H1 (cell line): Measurements from ENCODE around the gene RNF152. TPM values are rescaled to one million over a fixed set of nuclear protein-coding genes. Genes with fewer than 3 reads are reported as not detected.

Experiments
- CTCF ChIA-PET: fragments of 300-600 bp; sonication (Branson Sonifier 250); formaldehyde crosslinking; loops from one replicate; lab custom pipeline; 2021; ENCODE audit not compliant: partially characterized antibody; lab: Charles Lee
- POLR2A ChIA-PET: fragments of 300-600 bp; sonication (Branson Sonifier 250); formaldehyde crosslinking; loops from one replicate; lab custom pipeline; 2021; ENCODE audit warnings: inconsistent platforms; ENCODE audit not compliant: partially characterized antibody; lab: Charles Lee
- DNase-seq, 2 experiments: peaks; one replicate each; pipeline versions ENCODE4 v3.0.0 to v3.0.0-alpha.2; 2010 to 2022; ENCODE audit warnings: low spot score in 2 of 2, low read depth in 1 of 2, mixed read lengths in 1 of 2
- FAIRE-seq: peaks from 2 replicates; lab custom pipeline; 2011; peaks lifted over from hg19 to GRCh38; lab: Jason Lieb, UNC
- H2AFZ ChIP-seq: 2 replicates; pipeline ENCODE4 v1.8.1; 2012; ENCODE audit warnings: low read length, inconsistent platforms
- H2AK5ac ChIP-seq: 2 replicates; pipeline ENCODE4 v1.6.1; 2013; ENCODE audit warnings: low read depth, low read length
- H2BK120ac ChIP-seq: replicated peaks from 2 replicates; pipeline ENCODE3; 2013; ENCODE audit warnings: low read depth, low read length, inconsistent platforms
- H2BK12ac ChIP-seq: 2 replicates; pipeline ENCODE4 v1.6.1; 2013; ENCODE audit warnings: low read depth, low read length
- H2BK15ac ChIP-seq: 2 replicates; pipeline ENCODE4 v1.6.1; 2013; ENCODE audit warnings: low read length
- H2BK20ac ChIP-seq: 2 replicates; pipeline ENCODE4 v1.6.1; 2013; ENCODE audit warnings: low read length
- H2BK5ac ChIP-seq: 2 replicates; pipeline ENCODE4 v1.6.1; 2013; ENCODE audit warnings: low read depth, low read length
- H3K14ac ChIP-seq: 2 replicates; pipeline ENCODE4 v1.6.1; 2013; ENCODE audit warnings: inconsistent platforms; ENCODE audit not compliant: insufficient read length
- H3K18ac ChIP-seq: 2 replicates; pipeline ENCODE4 v1.6.1; 2013; ENCODE audit warnings: low read length; ENCODE audit errors: extremely low read depth
- H3K23ac ChIP-seq: 2 replicates; pipeline ENCODE4 v1.6.1; 2013; ENCODE audit warnings: inconsistent platforms; ENCODE audit not compliant: insufficient read length
- H3K23me2 ChIP-seq: 2 replicates; pipeline ENCODE4 v1.6.1; 2013; ENCODE audit warnings: low read depth, low read length
- H3K27ac ChIP-seq: 2 replicates; pipeline ENCODE4 v1.6.1; 2011; ENCODE audit warnings: low read depth, low read length, inconsistent platforms
- H3K27me3 ChIP-seq, 4 experiments: replicated peaks in 1 of 4; 1 replicate in 1 of 4; 2 replicates in 3 of 4; pipeline versions ENCODE4 v1.6.1 to v1.8.1; 2011 to 2013; ENCODE audit warnings: low read length in 3 of 4, mild to moderate bottlenecking in 3 of 4, inconsistent platforms in 2 of 4, mixed read lengths in 2 of 4, moderate library complexity in 1 of 4; ENCODE audit not compliant: control insufficient read depth in 3 of 4, insufficient read depth in 3 of 4; ENCODE audit errors: extremely low read depth in 1 of 4
- H3K36me3 ChIP-seq, 4 experiments: 2 replicates each; pipeline versions ENCODE4 v1.6.1 to v1.8.1; 2011 to 2013; ENCODE audit warnings: mild to moderate bottlenecking in 4 of 4, low read length in 3 of 4, moderate library complexity in 2 of 4, control low read depth in 1 of 4, inconsistent platforms in 1 of 4; ENCODE audit not compliant: insufficient read depth in 4 of 4, control insufficient read depth in 2 of 4
- H3K4ac ChIP-seq: replicated peaks from 2 replicates; pipeline ENCODE3; 2013; ENCODE audit warnings: low read length, low read depth, mixed read lengths, inconsistent platforms; ENCODE audit not compliant: insufficient read length
- H3K4me1 ChIP-seq, 4 experiments: replicated peaks in 1 of 4; 1 replicate in 1 of 4; 2 replicates in 3 of 4; pipeline versions ENCODE4 v1.6.1 to v1.8.1; 2011 to 2013; ENCODE audit warnings: low read length in 3 of 4, inconsistent platforms in 2 of 4, mixed read lengths in 1 of 4; ENCODE audit not compliant: insufficient read depth in 4 of 4, control insufficient read depth in 3 of 4
- H3K4me2 ChIP-seq, 2 experiments: 2 replicates each; pipeline versions ENCODE4 v1.6.1 to v1.8.1; 2011 to 2013; ENCODE audit warnings: low read depth in 2 of 2, low read length in 2 of 2, control low read depth in 1 of 2, inconsistent platforms in 1 of 2, mild to moderate bottlenecking in 1 of 2; ENCODE audit not compliant: insufficient read depth in 1 of 2
- H3K4me3 ChIP-seq, 4 experiments: fragments of 200-600, 300-600 bp in 1 of 4; sonication (generic), shearing (Covaris generic), sonication (Bioruptor Twin) in 1 of 4; 2 replicates each; pipeline versions ENCODE4 v1.5.1 to v1.8.1; 2011 to 2016; ENCODE audit warnings: low read length in 4 of 4, low read depth in 3 of 4, control low read depth in 2 of 4, inconsistent platforms in 2 of 4, mild to moderate bottlenecking in 2 of 4, mixed read lengths in 1 of 4, moderate library complexity in 1 of 4; ENCODE audit not compliant: insufficient read depth in 2 of 4; ENCODE audit errors: extremely low read depth in 1 of 4
- H3K56ac ChIP-seq: replicated peaks from 2 replicates; pipeline ENCODE3; 2013; ENCODE audit warnings: low read depth, mild to moderate bottlenecking, mixed read lengths, low read length, inconsistent platforms; ENCODE audit not compliant: insufficient read length
- H3K79me1 ChIP-seq: 2 replicates; pipeline ENCODE4 v1.6.1; 2013; ENCODE audit warnings: low read depth, low read length, control low read depth
- H3K79me2 ChIP-seq, 2 experiments: 2 replicates each; pipeline versions ENCODE4 v1.6.1 to v1.8.1; 2012 to 2013; ENCODE audit warnings: low read length in 2 of 2, mild to moderate bottlenecking in 2 of 2, inconsistent platforms in 1 of 2; ENCODE audit not compliant: insufficient read depth in 2 of 2, control insufficient read depth in 1 of 2
- H3K9ac ChIP-seq, 4 experiments: replicated peaks in 1 of 4; 1 replicate in 1 of 4; 2 replicates in 3 of 4; pipeline versions ENCODE4 v1.6.1 to v1.8.1; 2011 to 2013; ENCODE audit warnings: low read depth in 3 of 4, low read length in 3 of 4, control low read depth in 2 of 4, mild to moderate bottlenecking in 2 of 4, moderate library complexity in 2 of 4, inconsistent platforms in 1 of 4; ENCODE audit errors: extremely low read depth in 1 of 4
- H3K9me3 ChIP-seq, 2 experiments: 2 replicates each; pipeline versions ENCODE4 v1.6.1 to v1.8.1; 2012 to 2013; ENCODE audit warnings: mild to moderate bottlenecking in 2 of 2, moderate library complexity in 2 of 2, control low read depth in 1 of 2, inconsistent platforms in 1 of 2, low read depth in 1 of 2, low read length in 1 of 2, mixed read lengths in 1 of 2; ENCODE audit not compliant: insufficient read depth in 2 of 2
- H4K20me1 ChIP-seq, 2 experiments: replicated peaks in 1 of 2; 2 replicates each; pipeline versions ENCODE3 to v1.8.1; 2011 to 2013; ENCODE audit warnings: inconsistent platforms in 2 of 2, low read length in 2 of 2, mild to moderate bottlenecking in 1 of 2; ENCODE audit not compliant: insufficient read depth in 2 of 2, control insufficient read depth in 1 of 2
- H4K5ac ChIP-seq: 2 replicates; pipeline ENCODE4 v1.6.1; 2013; ENCODE audit warnings: low read length, low read depth, mixed read lengths, inconsistent platforms; ENCODE audit not compliant: insufficient read length
- H4K8ac ChIP-seq: 2 replicates; pipeline ENCODE4 v1.8.0; 2013; ENCODE audit warnings: mild to moderate bottlenecking, moderate library complexity, low read length, inconsistent platforms; ENCODE audit not compliant: insufficient read depth; ENCODE audit errors: extremely low read depth
- H4K91ac ChIP-seq: replicated peaks from 2 replicates; pipeline ENCODE3; 2013; ENCODE audit warnings: low read length, mixed read lengths, inconsistent platforms; ENCODE audit not compliant: insufficient read length
- ASH2L ChIP-seq: fragments of 200-600, 300-600 bp; sonication (generic); IDR thresholded peaks from one replicate; pipeline ENCODE4 v1.7.1; 2017; ENCODE audit warnings: low read length
- KDM5A ChIP-seq: fragments of 200-600 bp; IDR thresholded peaks from 2 replicates; pipeline ENCODE4 v1.7.1; 2012; ENCODE audit warnings: mild to moderate bottlenecking, low read length, inconsistent platforms, mixed read lengths
- MAFK ChIP-seq: IDR thresholded peaks from 2 replicates; pipeline ENCODE4 v1.6.1; 2012; ENCODE audit warnings: low read depth, mild to moderate bottlenecking, improper control_type of control experiment, low read length
- POLR2AphosphoS5 ChIP-seq: IDR thresholded peaks from 2 replicates; pipeline ENCODE4 v1.6.1; 2011; ENCODE audit warnings: low read depth, low read length
- TAF1 ChIP-seq: IDR thresholded peaks from 2 replicates; pipeline ENCODE4 v1.6.1; 2011; ENCODE audit warnings: mild to moderate bottlenecking, low read depth, low read length
- TAF7 ChIP-seq: optimal IDR thresholded peaks from 2 replicates; pipeline ENCODE3; 2011; ENCODE audit warnings: low read depth, mild to moderate bottlenecking, inconsistent platforms, low read length, moderate library complexity, borderline replicate concordance
- WGBS, 2 experiments: shearing (Covaris generic) in 1 of 2; methylation state at CpG; one replicate each; pipeline versions ENCODE4 v1.1.6 to v1.1.7; 2013 to 2015; ENCODE audit warnings: low lambda C conversion rate in 2 of 2, mixed read lengths in 2 of 2, inconsistent platforms in 1 of 2, low coverage in 1 of 2, missing lambda C conversion rate in 1 of 2; ENCODE audit not compliant: insufficient replicate concordance in 2 of 2, insufficient coverage in 1 of 2, insufficient read length in 1 of 2; ENCODE audit errors: extremely low coverage in 1 of 2, missing lambda C conversion rate in 1 of 2; 5-methylcytosine and 5-hydroxymethylcytosine counted together
- polyA plus RNA-seq, 7 experiments: library from polyadenylated mRNA; depleted of rRNA in 3 of 7; stranded (reverse) in 5 of 7; unstranded in 2 of 7; fragments of >200 nt in 5 of 7; fragments of 200-250 nt in 2 of 7; gene quantifications; 1 replicate in 5 of 7; 2 replicates in 1 of 7; 4 replicates in 1 of 7; pipeline versions ENCODE4 v1.2.1 to v1.2.3, GENCODE V29; 2011 to 2013; ENCODE audit warnings: missing spikeins in 2 of 7, mixed read lengths in 2 of 7
- total RNA-seq: library from RNA; stranded (reverse); fragmentation: NEBNext Ultra II Directional; extraction: Animal tissue kit (Norgen Biotek cat#: 25700); gene quantifications from 2 replicates; pipeline ENCODE4 v1.2.1, GENCODE V29; 2021

The RNF152 gene
- total and polyA plus RNA-seq, 2 of the 8 experiments (the other 6 are each of a cell fraction or from before 2014, with no cell fraction given): 1.1 to 2.7 TPM

DNA sequence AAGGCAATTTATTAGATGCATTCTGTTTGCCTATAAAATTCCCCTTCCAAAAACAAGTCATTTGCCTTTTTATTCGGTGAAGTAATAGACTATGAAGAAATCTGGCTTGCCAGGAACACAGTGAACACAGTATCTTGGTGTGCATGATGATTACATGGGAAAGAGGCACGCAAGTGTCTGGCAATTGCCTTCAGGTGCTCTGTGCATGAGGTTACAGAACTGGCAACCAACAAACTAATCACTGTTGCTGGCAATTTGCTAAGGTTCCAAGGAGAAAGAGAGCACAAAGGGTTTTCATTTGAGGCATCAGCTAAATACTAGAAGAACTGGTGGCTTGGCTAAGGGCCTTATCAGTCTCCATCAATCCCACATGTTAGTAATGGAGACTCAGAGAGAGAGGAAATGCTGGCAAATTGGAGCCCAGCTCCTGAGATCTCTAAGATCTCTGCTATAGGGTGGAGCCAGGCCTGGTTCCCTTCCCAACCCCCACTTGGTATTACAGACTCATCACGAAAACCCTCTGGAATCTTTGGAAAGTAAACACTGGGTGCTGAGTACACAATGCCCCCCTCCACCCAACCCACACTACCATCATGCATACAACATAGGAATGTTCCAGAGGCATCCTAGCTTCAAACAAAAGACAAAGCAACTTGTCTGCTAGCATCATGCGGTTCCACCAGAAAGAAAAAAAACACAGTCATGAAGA lies 10.4 kb downstream of the RNF152 start:
- Histone ChIP-seq H2BK120ac (no peak overlapping the region), H4K20me1 (no peaks in the 10 kb centered on the region), H3K36me3 (no peaks in the 10 kb centered on the region), H3K4me2 (no peak overlapping the region), H3K23me2 (no peaks in the 10 kb centered on the region), H3K56ac (no peak overlapping the region), H3K4me1 (peaks cover 0 to 5% (median 0%) of the 10 kb centered on the region in 4 experiments; a peak in 1 of 7 replicates), H3K9ac (no peak overlapping the region), H3K23ac (no peak overlapping the region), H3K9me3 (no peaks in the 10 kb centered on the region), H3K27ac (no peak overlapping the region), H3K4me3 (no peak overlapping the region), H2BK5ac (no peak overlapping the region), H3K14ac (no peak overlapping the region), H3K18ac (no peak overlapping the region), H2BK20ac (no peak overlapping the region), H2AK5ac (no peak overlapping the region), H4K5ac (no peak overlapping the region), H4K8ac (no peak overlapping the region), H3K79me1 (no peaks in the 10 kb centered on the region), H3K79me2 (no peaks in the 10 kb centered on the region), H3K27me3 (no peaks in the 10 kb centered on the region), H2AFZ (no peak overlapping the region), H2BK15ac (no peak overlapping the region), H3K4ac (no peak overlapping the region), H2BK12ac (no peak overlapping the region), H4K91ac (no peak overlapping the region)
- TF ChIP-seq POLR2AphosphoS5 (no peak), TAF1 (no peak), ASH2L (no peak), KDM5A (no peak), TAF7 (no peak), MAFK (no peak)
- POLR2A ChIA-PET: no interaction called here
- CTCF ChIA-PET: interaction anchor here (0.9 to 1.2 kb wide), 2 partner anchors 18 to 249 kb away, joined by 3 read pairs; no protein-coding TSS in a partner anchor
- DNase-seq (no peak), FAIRE-seq (peak; percentile 19)
- WGBS, 2 experiments: 89% methylated on average over 4 of the region's 4 CpGs; no CpG with 5 or more reads in 1 of the 2 experiments
